ENCODE results near the gene FETUB. TPM values are rescaled to one million over a fixed set of nuclear protein-coding genes. Genes with fewer than 3 reads are reported as not detected.

FETUB gene
- total RNA-seq, 1 experiment from 2014 or later: not detected

- CTCF ChIA-PET: no interaction called here
- Histone ChIP-seq H3K36me3 (ENCODE audit: low read depth) (no peaks in the 10 kb centered on the region), H3K4me2 (no peak overlapping the region), H3K27ac (no peak overlapping the region), H3K79me2 (ENCODE audit: low read depth) (no peaks in the 10 kb centered on the region), H3K9me2 (ENCODE audit: insufficient read depth) (0 out of 2 replicates have a peak, but pooled peaks cover 2% of the 10 kb centered on the region), H3K4me1 (replicated peaks; ENCODE audit: insufficient read depth) (no peaks in the 10 kb centered on the region), H3K27me3 (ENCODE audit: insufficient read depth, low read depth) (no peaks in the 10 kb centered on the region), H4K20me1 (ENCODE audit: insufficient read depth) (no peaks in the 10 kb centered on the region), H3K4me3 (no peak overlapping the region), H3K9me3 (ENCODE audit: insufficient read depth, low read depth) (no peaks in the 10 kb centered on the region), H2AFZ (no peak overlapping the region), H3F3A (ENCODE audit: insufficient read depth, low read depth) (no peaks in the 10 kb centered on the region)
- intact Hi-C loops (cut with micrococcal nuclease; ENCODE audit: unreplicated experiment): no loop called here
- POLR2A ChIA-PET (ENCODE audit: unreplicated experiment): no interaction called here
- TF ChIP-seq CTCF (conservative IDR thresholded peaks at IDR 0.05) (no peak), EZH2 (IDR thresholded peaks at IDR 0.05; ENCODE audit: low read depth) (no peak)
- DNase-seq: no peak
- BruUV-seq (replicated peaks): no TSS peak
Measured at GRCh38 chr3:186626254-186626847, 13.8 kb upstream of the FETUB start.

- H4K20me1 ChIP-seq (ENCODE audit: insufficient read depth): no peaks in the 10 kb centered on the region
Measured at GRCh38 chr3:186627852-186628414, 12.3 kb upstream of the FETUB start.

DNA sequence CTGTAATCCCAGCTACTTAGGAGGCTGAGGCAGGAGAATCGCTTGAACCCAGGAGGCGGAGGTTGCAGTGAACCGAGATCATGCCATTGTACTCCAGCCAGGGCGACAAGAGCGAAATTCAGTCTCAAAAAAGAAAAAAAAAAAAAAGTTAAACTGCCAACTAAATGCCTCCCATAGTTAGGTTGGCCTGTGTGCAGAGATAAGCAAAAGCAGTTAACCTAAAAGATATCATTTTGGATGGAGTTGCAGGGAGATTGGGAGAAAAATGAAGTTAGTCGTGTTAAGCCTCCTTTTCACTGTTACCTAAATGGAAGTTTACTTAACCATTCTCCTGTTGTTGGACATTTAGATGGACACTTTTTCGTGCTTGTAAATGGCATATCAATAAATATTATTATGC, 11.4 kb upstream of the FETUB start:
- H3K9me2 ChIP-seq (ENCODE audit: insufficient read depth): no peaks in the 10 kb centered on the region
- H3K27ac ChIP-seq: no peak overlapping the region
- CTCF ChIA-PET: interaction anchor here (0.7 kb wide), 1 partner anchor 119 kb away, joined by 3 read pairs; no protein-coding TSS in a partner anchor
- no peak overlapping the region for H2AFZ ChIP-seq
- POLR2A ChIA-PET (ENCODE audit: unreplicated experiment): no interaction called here
- TF ChIP-seq EZH2 (IDR thresholded peaks at IDR 0.05; ENCODE audit: low read depth): no peak
- no peak overlapping the region for H3K4me3 ChIP-seq
- H3K9me3 ChIP-seq (ENCODE audit: insufficient read depth, low read depth): no peaks in the 10 kb centered on the region
- 0 out of 2 replicates have a peak, but pooled peaks cover 4% of the 10 kb centered on the region for H3F3A ChIP-seq (ENCODE audit: insufficient read depth, low read depth)
- no peak overlapping the region for H3K4me2 ChIP-seq
- no peaks in the 10 kb centered on the region for H4K20me1 ChIP-seq (ENCODE audit: insufficient read depth)
- DNase-seq: no peak
- H3K4me1 ChIP-seq (replicated peaks; ENCODE audit: insufficient read depth): peaks cover 7% of the 10 kb centered on the region
- no peaks in the 10 kb centered on the region for H3K79me2 ChIP-seq (ENCODE audit: low read depth)
- no peaks in the 10 kb centered on the region for H3K36me3 ChIP-seq (ENCODE audit: low read depth)
- intact Hi-C loops (cut with micrococcal nuclease; ENCODE audit: unreplicated experiment): no loop called here
- H3K27me3 ChIP-seq (ENCODE audit: insufficient read depth, low read depth): no peaks in the 10 kb centered on the region
- no TSS peak for BruUV-seq (replicated peaks)

More at GRCh38 chr3:186627852-186628414, 12.3 kb upstream of the FETUB start:
- Histone ChIP-seq H2AFZ (no peak overlapping the region), H3F3A (ENCODE audit: insufficient read depth, low read depth) (no peaks in the 10 kb centered on the region), H3K9me2 (ENCODE audit: insufficient read depth) (0 out of 2 replicates have a peak, but pooled peaks cover 2% of the 10 kb centered on the region), H3K27me3 (ENCODE audit: insufficient read depth, low read depth) (no peaks in the 10 kb centered on the region), H3K27ac (no peak overlapping the region), H3K4me3 (no peak overlapping the region), H3K79me2 (ENCODE audit: low read depth) (no peaks in the 10 kb centered on the region), H3K4me2 (no peak overlapping the region), H3K9me3 (ENCODE audit: insufficient read depth, low read depth) (no peaks in the 10 kb centered on the region), H3K4me1 (replicated peaks; ENCODE audit: insufficient read depth) (peaks cover 1% of the 10 kb centered on the region), H3K36me3 (ENCODE audit: low read depth) (no peaks in the 10 kb centered on the region)
- ChIA-PET POLR2A (ENCODE audit: unreplicated experiment) (no interaction called here), CTCF (interaction anchor here (0.7 kb wide), 1 partner anchor 120 kb away, joined by 3 read pairs; no protein-coding TSS in a partner anchor)
- no TSS peak for BruUV-seq (replicated peaks)
- DNase-seq: no peak
- intact Hi-C loops (cut with micrococcal nuclease; ENCODE audit: unreplicated experiment): no loop called here
- TF ChIP-seq EZH2 (IDR thresholded peaks at IDR 0.05; ENCODE audit: low read depth): no peak
- no peak for TF ChIP-seq CTCF (conservative IDR thresholded peaks at IDR 0.05)

Measured in PC-9 (cell line).